Stimulated activated CD4-positive, alpha-beta T cell treated with anti-CD3 and anti-CD28 coated beads, Interleukin-1b, Interleukin-23, amount 100 ng/mL, for 4 hours (primary cell): ENCODE data around the gene ERCC5.

Source experiments
- DNase-seq, 2 donors: peaks; one replicate each; pipeline ENCODE4 v3.0.0-alpha.2; 2020; ENCODE audit warnings: low read depth in 2 of 2

ERCC5 gene

DNA sequence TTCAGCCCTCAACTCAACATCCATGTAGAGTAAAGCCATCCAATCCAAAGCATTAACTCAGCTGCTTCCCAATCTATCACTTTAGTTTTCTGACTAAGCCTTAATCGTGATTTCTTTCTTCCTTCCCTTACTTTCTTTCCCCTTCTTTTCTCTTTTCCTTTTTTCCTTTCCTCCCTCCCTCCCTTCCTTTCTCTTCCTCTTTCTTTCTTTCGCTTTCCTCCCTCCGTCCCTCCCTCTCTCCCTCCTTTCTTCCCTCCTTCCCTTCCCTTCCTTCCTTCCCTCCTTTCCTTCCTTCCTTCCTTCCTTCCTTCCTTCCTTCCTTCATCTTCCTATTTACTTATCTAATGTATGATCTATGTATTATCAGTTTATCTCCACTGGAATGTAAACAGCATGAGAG, 71.2 kb downstream of the ERCC5 start:
- no peak for DNase-seq

DNA sequence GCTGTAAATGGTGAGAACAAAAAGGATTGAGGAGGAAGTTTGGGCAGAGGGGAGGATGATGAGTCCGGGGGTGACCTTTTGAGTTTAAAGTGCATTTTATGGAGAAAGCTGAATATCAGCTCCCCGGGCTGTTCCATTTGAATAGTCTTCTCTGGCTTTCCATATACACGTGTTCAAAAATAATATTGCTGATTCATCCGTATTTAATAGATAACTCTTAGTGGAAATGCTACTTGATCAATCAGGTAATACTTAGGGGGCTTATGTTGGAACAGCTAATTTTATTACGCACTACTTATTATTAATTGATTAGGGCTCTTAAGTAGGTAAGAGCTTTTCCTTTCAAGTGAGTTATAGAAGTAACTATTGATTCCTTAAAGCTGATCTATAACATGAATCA, 76.4 kb downstream of the ERCC5 start:
- no peak for DNase-seq
